HUES48 (cell line): Measurements from ENCODE around the gene ANKRD26.
A peak's percentile ranks its signal among the peaks of the same experiment; 100 is the strongest.

ENCODE experiments used
- H3K27ac ChIP-seq: one replicate; pipeline ENCODE4 v1.7.0; 2013; ENCODE audit warnings: low read depth, low read length, inconsistent platforms
- H3K27me3 ChIP-seq: 2 replicates; pipeline ENCODE4 v1.6.1; 2013; ENCODE audit warnings: mild to moderate bottlenecking, low read length; ENCODE audit not compliant: control insufficient read depth, insufficient read depth
- H3K36me3 ChIP-seq: 2 replicates; pipeline ENCODE4 v1.6.1; 2013; ENCODE audit warnings: low read length; ENCODE audit not compliant: control insufficient read depth, insufficient read depth
- H3K4me1 ChIP-seq: 2 replicates; pipeline ENCODE4 v1.6.1; 2013; ENCODE audit warnings: mild to moderate bottlenecking, low read length; ENCODE audit not compliant: control insufficient read depth, insufficient read depth
- H3K4me3 ChIP-seq: 2 replicates; pipeline ENCODE4 v1.5.1; 2013; ENCODE audit warnings: mild to moderate bottlenecking, low read depth, low read length
- H3K9ac ChIP-seq: 2 replicates; pipeline ENCODE4 v1.6.1; 2013; ENCODE audit warnings: mild to moderate bottlenecking, low read depth, low read length, moderate library complexity
- H3K9me3 ChIP-seq: 2 replicates; pipeline ENCODE4 v1.6.1; 2013; ENCODE audit warnings: low read length; ENCODE audit not compliant: control insufficient read depth, insufficient read depth

ANKRD26 gene

DNA sequence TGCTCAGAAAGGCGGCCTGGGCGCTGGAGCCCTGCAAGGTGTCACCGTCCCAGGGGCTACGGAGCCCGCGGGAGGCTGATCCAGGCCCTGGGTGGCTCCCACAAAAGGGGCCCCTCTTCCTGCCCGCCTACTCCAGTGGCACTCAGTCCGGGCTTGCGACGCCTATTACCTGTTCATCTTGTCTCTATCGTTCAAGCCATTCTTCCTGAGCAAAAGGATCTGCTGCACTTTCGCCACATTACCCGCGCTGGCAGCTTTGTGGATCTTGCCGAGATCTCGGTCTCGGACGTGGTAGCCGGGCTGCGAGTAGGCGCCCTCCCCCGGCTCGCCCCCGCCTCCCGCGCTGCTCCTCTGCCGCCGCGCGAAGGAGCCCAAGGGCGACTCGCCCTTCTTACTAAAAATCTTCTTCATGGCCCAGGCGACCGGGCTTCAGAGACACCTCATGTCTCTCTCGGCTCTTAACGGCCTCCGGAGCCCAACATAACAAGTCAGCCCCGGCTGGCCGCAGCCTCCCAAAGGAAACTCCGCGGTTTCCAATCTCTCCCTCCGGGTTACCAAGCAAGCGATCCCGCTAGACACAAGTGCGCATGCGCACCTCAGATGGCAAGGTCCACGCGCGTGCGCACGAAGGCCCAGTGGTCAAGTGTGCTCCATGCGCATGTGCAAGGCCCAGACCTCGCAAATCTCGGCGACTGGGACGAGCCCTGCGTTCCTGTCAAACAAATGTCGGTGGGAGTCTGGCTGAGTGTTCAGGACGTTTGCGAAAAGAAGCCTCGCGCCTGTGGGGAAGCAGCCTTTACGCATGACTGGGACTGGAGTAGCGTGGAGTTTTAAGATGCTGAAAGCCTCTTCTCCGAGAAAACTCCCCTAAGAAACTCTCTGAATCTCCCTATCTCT lies at the start of gene ANKRD26:
ANKRD26 (minus strand) TSS at position 579 of the 897 bp plus-strand sequence; CDS start at position 411, 168 bp downstream.
- H3K9ac ChIP-seq = peak within 1 kb of the TSS; percentile 77
- H3K27me3 ChIP-seq = no peaks in the 10 kb centered on the region
- no peaks in the 10 kb centered on the region for H3K36me3 ChIP-seq
- H3K4me3 ChIP-seq = peak within 1 kb of the TSS; percentile 96
- no peaks in the 10 kb centered on the region for H3K4me1 ChIP-seq
- H3K27ac ChIP-seq = peak within 1 kb of the TSS; percentile 93
- H3K9me3 ChIP-seq = no peaks in the 10 kb centered on the region

DNA sequence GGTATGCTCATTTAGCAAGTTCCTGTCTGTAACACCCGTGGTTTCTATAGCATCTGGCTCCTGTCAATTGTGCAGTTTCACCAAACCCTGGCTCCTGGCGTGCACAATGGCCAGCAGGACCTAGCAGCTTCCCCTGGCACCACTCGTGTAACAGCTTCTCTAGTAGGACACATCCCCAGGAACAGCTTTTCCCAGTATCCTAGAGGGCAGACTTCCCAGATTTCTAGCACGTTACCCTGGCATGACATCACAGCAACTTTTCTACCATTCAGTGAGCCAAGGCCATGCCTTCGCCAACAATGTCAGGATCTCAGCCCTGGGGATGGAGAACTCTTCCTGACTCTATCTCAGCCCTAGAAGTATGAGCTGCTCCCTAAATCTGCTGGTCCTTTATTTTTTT lies 47.4 kb upstream of the ANKRD26 start:
- H3K27ac ChIP-seq = no peak overlapping the region
- no peaks in the 10 kb centered on the region for H3K9me3 ChIP-seq
- no peaks in the 10 kb centered on the region for H3K27me3 ChIP-seq
- peaks cover 12% of the 10 kb centered on the region for H3K4me1 ChIP-seq
- no peak overlapping the region for H3K4me3 ChIP-seq
- peaks cover 66% of the 10 kb centered on the region for H3K36me3 ChIP-seq
- H3K9ac ChIP-seq = no peak overlapping the region

DNA sequence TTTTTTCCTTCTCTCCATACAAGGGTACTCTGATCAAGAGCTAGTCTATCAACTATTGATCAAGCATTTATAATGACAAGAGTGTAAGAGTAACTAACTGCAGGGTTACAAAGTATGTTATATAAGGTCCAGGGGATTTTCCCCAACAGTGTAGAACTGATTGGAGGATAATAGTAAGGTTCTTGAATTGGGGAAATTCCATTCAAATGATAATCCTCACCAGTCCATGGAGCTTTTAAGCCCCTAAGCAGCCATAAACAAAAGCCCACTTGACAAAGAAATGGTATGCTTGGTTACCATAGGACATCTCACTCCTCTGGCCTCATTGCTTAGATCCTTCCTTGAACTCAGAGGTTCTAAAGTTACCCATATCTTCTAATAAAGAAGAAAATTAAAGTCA lies 45.6 kb upstream of the ANKRD26 start:
- Histone ChIP-seq H3K27ac (peak overlapping the region; percentile 72), H3K36me3 (peaks cover 82% of the 10 kb centered on the region), H3K27me3 (no peaks in the 10 kb centered on the region), H3K4me1 (peaks cover 9% of the 10 kb centered on the region), H3K4me3 (no peak overlapping the region), H3K9me3 (no peaks in the 10 kb centered on the region), H3K9ac (no peak overlapping the region)

GRCh38 chr10:27143686-27144085 lies 43.4 kb upstream of the ANKRD26 start:
- no peaks in the 10 kb centered on the region for H3K9me3 ChIP-seq
- no peak overlapping the region for H3K27ac ChIP-seq
- no peak overlapping the region for H3K9ac ChIP-seq
- H3K36me3 ChIP-seq = peaks cover 96% of the 10 kb centered on the region
- H3K27me3 ChIP-seq = no peaks in the 10 kb centered on the region
- H3K4me3 ChIP-seq = no peak overlapping the region
- peaks cover 9% of the 10 kb centered on the region for H3K4me1 ChIP-seq

DNA sequence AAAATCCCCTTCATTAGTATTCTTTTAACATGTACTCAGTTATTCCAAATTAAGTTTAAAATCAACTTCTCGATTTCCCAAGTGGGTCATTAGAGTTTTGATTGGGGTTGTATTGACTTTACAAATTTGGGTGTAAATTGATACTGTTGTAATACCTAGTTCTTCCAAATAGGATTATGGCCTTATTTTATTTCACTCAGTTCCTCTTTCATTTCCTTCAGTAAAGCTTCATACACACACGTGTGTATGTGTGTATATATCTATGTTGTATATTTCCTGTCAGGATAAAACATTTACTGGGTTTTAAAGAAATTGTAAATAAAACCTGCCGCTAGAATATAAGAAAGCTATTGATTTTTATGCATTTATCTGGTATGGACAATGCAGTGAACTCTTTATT lies 38.0 kb upstream of the ANKRD26 start:
- Histone ChIP-seq H3K9me3 (no peaks in the 10 kb centered on the region), H3K36me3 (peaks cover 90% of the 10 kb centered on the region), H3K27ac (no peak overlapping the region), H3K9ac (no peak overlapping the region), H3K4me3 (no peak overlapping the region), H3K27me3 (no peaks in the 10 kb centered on the region), H3K4me1 (no peaks in the 10 kb centered on the region)

GRCh38 chr10:27134371-27134770 lies 34.1 kb upstream of the ANKRD26 start:
- Histone ChIP-seq H3K36me3 (peaks cover 94% of the 10 kb centered on the region), H3K27ac (no peak overlapping the region), H3K9me3 (no peaks in the 10 kb centered on the region)

DNA sequence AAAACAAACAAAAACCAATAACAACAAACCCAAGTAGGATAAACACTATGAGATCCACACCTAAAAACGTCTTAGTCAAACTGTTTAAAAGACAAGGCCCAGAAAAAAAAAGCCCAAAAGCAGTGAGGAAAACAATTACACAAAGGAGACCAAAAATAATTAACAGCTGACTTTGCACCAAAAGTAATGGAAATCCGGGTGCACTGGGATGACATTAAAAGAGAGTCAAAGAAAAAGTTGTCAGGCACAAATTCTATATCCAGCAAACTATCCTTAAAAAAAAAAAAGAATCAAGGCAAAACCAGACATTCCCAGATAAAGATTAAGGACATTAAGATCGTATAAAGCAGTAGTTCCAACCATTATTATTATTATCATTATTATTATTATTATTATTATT lies 7.9 kb upstream of the ANKRD26 start:
- Histone ChIP-seq H3K27ac (no peak overlapping the region), H3K27me3 (no peaks in the 10 kb centered on the region), H3K4me3 (no peak overlapping the region), H3K9ac (no peak overlapping the region), H3K4me1 (no peaks in the 10 kb centered on the region), H3K9me3 (no peaks in the 10 kb centered on the region), H3K36me3 (peaks cover 42% of the 10 kb centered on the region)

More at GRCh38 chr10:27134371-27134770, 34.1 kb upstream of the ANKRD26 start:
- Histone ChIP-seq H3K4me3 (no peak overlapping the region), H3K9ac (no peak overlapping the region), H3K27me3 (no peaks in the 10 kb centered on the region), H3K4me1 (no peaks in the 10 kb centered on the region)

DNA sequence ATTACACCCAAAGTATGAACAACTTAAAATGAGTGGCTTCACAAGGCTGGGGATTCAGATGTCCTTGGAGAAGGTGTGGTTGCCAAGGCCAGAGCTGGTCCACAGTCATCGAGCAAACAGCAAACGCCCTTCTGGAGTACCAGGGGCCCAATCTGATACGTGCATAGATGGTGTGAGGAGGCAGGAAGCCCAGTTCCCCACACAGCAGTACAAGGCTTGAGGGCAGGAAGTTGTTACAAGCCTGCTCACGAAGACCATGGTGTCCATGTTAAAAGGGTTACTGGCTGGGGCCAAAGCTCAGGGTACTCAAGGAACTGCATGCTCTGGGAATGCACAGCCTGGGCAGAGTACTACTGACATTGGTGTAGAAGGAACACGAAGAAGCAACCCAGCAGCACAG lies 4.6 kb upstream of the ANKRD26 start:
- H3K4me3 ChIP-seq = no peak overlapping the region
- H3K9me3 ChIP-seq = no peaks in the 10 kb centered on the region
- peaks cover 10% of the 10 kb centered on the region; the same call in 1 of the 2 replicates for H3K36me3 ChIP-seq
- no peaks in the 10 kb centered on the region for H3K27me3 ChIP-seq
- H3K27ac ChIP-seq = no peak overlapping the region
- H3K9ac ChIP-seq = no peak overlapping the region
- H3K4me1 ChIP-seq = no peaks in the 10 kb centered on the region

DNA sequence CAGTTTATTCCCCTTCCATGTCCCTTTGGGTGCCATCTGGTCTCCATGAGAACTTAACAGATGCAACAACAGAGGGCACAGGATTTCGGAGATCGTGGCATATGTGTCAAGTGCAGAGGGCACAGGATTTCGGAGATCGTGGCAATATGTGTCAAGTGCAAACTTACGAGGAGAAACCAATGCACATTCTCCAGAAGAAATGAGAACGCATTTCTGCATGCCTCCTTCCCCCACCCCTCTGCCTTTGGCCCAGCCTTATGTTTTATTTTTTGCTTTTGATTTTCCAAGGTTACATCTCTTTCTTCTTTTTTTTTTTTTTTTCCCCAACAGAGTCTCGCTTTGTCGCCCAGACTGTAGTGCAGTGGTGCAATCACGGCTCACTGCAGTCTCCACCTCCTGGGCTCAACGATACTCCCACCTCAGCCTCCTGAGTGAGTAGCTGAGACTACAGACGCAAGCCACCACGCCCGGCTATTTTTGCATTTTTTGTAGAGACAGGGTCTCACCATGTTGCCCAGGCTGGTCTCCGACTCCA lies 586 bp upstream of the ANKRD26 start:
- H3K27ac ChIP-seq = no peak overlapping the region
- H3K9ac ChIP-seq = no peak overlapping the region
- no peaks in the 10 kb centered on the region for H3K9me3 ChIP-seq

GRCh38 chr10:27099448-27099847 lies 846 bp downstream of the ANKRD26 start:
- no peaks in the 10 kb centered on the region for H3K4me1 ChIP-seq
- H3K4me3 ChIP-seq = peak overlapping the region; percentile 96
- no peak overlapping the region for H3K27ac ChIP-seq
- H3K9ac ChIP-seq = peak overlapping the region; percentile 77; the same call in 1 of the 2 replicates
- H3K36me3 ChIP-seq = no peaks in the 10 kb centered on the region
- H3K9me3 ChIP-seq = no peaks in the 10 kb centered on the region
- H3K27me3 ChIP-seq = no peaks in the 10 kb centered on the region

More for the DNA sequence above, 586 bp upstream of the ANKRD26 start:
- Histone ChIP-seq H3K36me3 (no peaks in the 10 kb centered on the region), H3K27me3 (no peaks in the 10 kb centered on the region), H3K4me3 (peak overlapping the region; percentile 96), H3K4me1 (no peaks in the 10 kb centered on the region)
